HCT116 (cell line): Measurements from ENCODE around the gene EDN2. TPM values are rescaled to one million over a fixed set of nuclear protein-coding genes. Genes with fewer than 3 reads are reported as not detected.

ENCODE experiments used
- ATAC-seq: fragments of 200-7000 bp; cut with Tn5 transposase; 2 replicates; pipeline ENCODE4 v1.9.1; 2020; ENCODE audit warnings: mild to moderate bottlenecking, moderate library complexity
- BruUV-seq: library from RNA; stranded (reverse); fragments of 400-500 nt; replicated peaks from 2 replicates; lab custom pipeline; 2021; lab: Mats Ljungman, UMichigan
- CTCF ChIA-PET: fragments of 300-600 bp; sonication (Branson Sonifier 250); formaldehyde crosslinking; loops from one replicate; lab custom pipeline; 2021; ENCODE audit warnings: antibody characterized with exemption; lab: Charles Lee
- POLR2A ChIA-PET: fragments of 300-600, 350-600 bp; sonication (Branson Sonifier 250); formaldehyde crosslinking; loops from one replicate; lab custom pipeline; 2021; ENCODE audit warnings: antibody characterized with exemption; lab: Charles Lee
- RAD21 ChIA-PET, 2 experiments: fragments of 300-600 bp; sonication (Branson Sonifier 250); formaldehyde crosslinking; loops; one replicate each; lab custom pipeline; 2023; ENCODE audit warnings: low total read pairs in 2 of 2; ENCODE audit not compliant: uncharacterized antibody in 2 of 2, unreplicated experiment in 2 of 2, low non-redundant PET in 1 of 2; lab: Charles Lee
- DNase-seq: peaks from one replicate; pipeline ENCODE4 v3.0.0-alpha.2; 2010; ENCODE audit warnings: low read depth, low spot score
- H2AFZ ChIP-seq: fragments of 200-600 bp; shearing (Covaris generic), sonication (generic); 2 replicates; pipeline ENCODE4 v1.6.1; 2017; ENCODE audit warnings: low read depth, mixed run types, mixed read lengths, antibody characterized with exemption, low read length; ENCODE audit not compliant: poor library complexity, severe bottlenecking
- H3K27ac ChIP-seq: 2 replicates; pipeline ENCODE4 v1.5.1; 2012; ENCODE audit warnings: low read depth, low read length
- H3K27me3 ChIP-seq: fragments of 200-600 bp; sonication (generic); 2 replicates; pipeline ENCODE4 v1.6.1; 2016; ENCODE audit warnings: mixed run types, low read length, mixed read lengths; ENCODE audit not compliant: insufficient read depth
- H3K36me3 ChIP-seq, 2 experiments: fragments of 200-500 bp in 1 of 2; fragments of 200-600 bp in 1 of 2; sonication (Bioruptor generic) in 1 of 2; sonication (generic) in 1 of 2; 2 replicates each; pipeline versions ENCODE4 v1.5.1 to v1.6.1; 2014 to 2016; ENCODE audit warnings: low read length in 2 of 2, inconsistent platforms in 1 of 2, mixed read lengths in 1 of 2, mixed run types in 1 of 2; ENCODE audit not compliant: insufficient read depth in 2 of 2, control insufficient read depth in 1 of 2
- H3K4me1 ChIP-seq, 2 experiments: fragments of 200-600 bp in 1 of 2; sonication (generic) in 1 of 2; 2 replicates each; pipeline versions ENCODE4 v1.5.1 to v1.6.1; 2012 to 2017; ENCODE audit warnings: low read length in 2 of 2, inconsistent platforms in 1 of 2, mild to moderate bottlenecking in 1 of 2, mixed read lengths in 1 of 2, mixed run types in 1 of 2, moderate library complexity in 1 of 2; ENCODE audit not compliant: insufficient read depth in 2 of 2, control insufficient read depth in 1 of 2
- H3K4me2 ChIP-seq: fragments of 200-600 bp; sonication (generic); 2 replicates; pipeline ENCODE4 v1.6.1; 2017; ENCODE audit warnings: mixed run types, low read length, mixed read lengths
- H3K4me3 ChIP-seq, 2 experiments: fragments of 200-600 bp in 1 of 2; sonication (generic) in 1 of 2; replicated peaks in 1 of 2; 2 replicates each; pipeline ENCODE4 v1.5.1; 2011 to 2016; ENCODE audit warnings: low read length in 2 of 2, control low read depth in 1 of 2, low read depth in 1 of 2, mild to moderate bottlenecking in 1 of 2, mixed read lengths in 1 of 2, mixed run types in 1 of 2
- H3K79me2 ChIP-seq: fragments of 200-600 bp; sonication (generic); 2 replicates; pipeline ENCODE4 v1.6.1; 2017; ENCODE audit warnings: mild to moderate bottlenecking, mixed run types, low read length, moderate library complexity, mixed read lengths; ENCODE audit not compliant: insufficient read depth
- H3K9ac ChIP-seq: fragments of 200-600 bp; sonication (generic); 2 replicates; pipeline ENCODE4 v1.6.1; 2016; ENCODE audit warnings: low read length, mixed read lengths
- H3K9me2 ChIP-seq: fragments of 200-600 bp; sonication (generic), shearing (Covaris generic); 2 replicates; pipeline ENCODE4 v1.6.1; 2017; ENCODE audit warnings: mixed run types, mild to moderate bottlenecking, moderate library complexity; ENCODE audit not compliant: insufficient read depth
- H3K9me3 ChIP-seq, 2 experiments: fragments of 200-500 bp in 1 of 2; fragments of 200-600 bp in 1 of 2; sonication (Bioruptor generic) in 1 of 2; sonication (generic) in 1 of 2; 2 replicates each; pipeline ENCODE4 v1.6.1; 2014 to 2017; ENCODE audit warnings: low read length in 2 of 2, mixed read lengths in 2 of 2, inconsistent platforms in 1 of 2, low read depth in 1 of 2, mild to moderate bottlenecking in 1 of 2, mixed run types in 1 of 2, moderate library complexity in 1 of 2; ENCODE audit not compliant: control insufficient read depth in 1 of 2, insufficient read depth in 1 of 2
- H4K20me1 ChIP-seq: fragments of 200-600 bp; sonication (generic), shearing (Covaris generic); 2 replicates; pipeline ENCODE4 v1.6.1; 2017; ENCODE audit warnings: mixed run types, mild to moderate bottlenecking, moderate library complexity; ENCODE audit not compliant: insufficient read depth
- CBX3 ChIP-seq: IDR thresholded peaks from 2 replicates; pipeline ENCODE4 v1.6.1; 2012; ENCODE audit warnings: low read depth
- EZH2 ChIP-seq: fragments of 200-600 bp; sonication (generic); IDR thresholded peaks from 2 replicates; pipeline ENCODE4 v1.6.1; 2017; ENCODE audit warnings: antibody characterized with exemption, mixed run types
- FOSL1 ChIP-seq: IDR thresholded peaks from 2 replicates; pipeline ENCODE4 v1.6.1; 2012; ENCODE audit warnings: low read depth
- POLR2A ChIP-seq: IDR thresholded peaks from 2 replicates; pipeline ENCODE4 v1.7.0; 2011; ENCODE audit warnings: borderline replicate concordance; ENCODE audit not compliant: insufficient read depth, insufficient read length; ENCODE audit errors: extremely low read depth
- RAD21 ChIP-seq: IDR thresholded peaks from 2 replicates; pipeline ENCODE4 v1.6.1; 2012; ENCODE audit warnings: low read depth, mild to moderate bottlenecking
- SIN3A ChIP-seq: IDR thresholded peaks from 2 replicates; pipeline ENCODE4 v1.6.1; 2012; ENCODE audit warnings: low read depth
- SP1 ChIP-seq: IDR thresholded peaks from 2 replicates; pipeline ENCODE4 v1.6.1; 2012; ENCODE audit warnings: low read depth
- TCF7L2 ChIP-seq: IDR thresholded peaks from 2 replicates; pipeline ENCODE4 v1.7.0; 2011; ENCODE audit warnings: borderline replicate concordance, inconsistent platforms; ENCODE audit not compliant: insufficient read depth, insufficient read length; ENCODE audit errors: extremely low read depth
- ZBTB33 ChIP-seq: IDR thresholded peaks from 2 replicates; pipeline ENCODE4 v1.6.1; 2011; ENCODE audit warnings: mild to moderate bottlenecking, low read length, moderate library complexity; ENCODE audit not compliant: insufficient replicate concordance; ENCODE audit errors: extremely low read depth
- intact Hi-C: fragments of 100-400 bp; cut with micrococcal nuclease; formaldehyde crosslinking; loops from 2 replicates; pipeline ENCODE4 v1.10.0; 2022
- total RNA-seq: library from RNA; stranded (reverse); gene quantifications from one replicate; pipeline ENCODE4 v1.2.1, GENCODE V29; 2021; ENCODE audit not compliant: unreplicated experiment

The EDN2 gene
- total RNA-seq, 1 experiment from 2014 or later, result not detected

- no TSS peak for BruUV-seq
Measured at GRCh38 chr1:41520951-41521752, 36.7 kb upstream of the EDN2 start.

More at GRCh38 chr1:41520951-41521752, 36.7 kb upstream of the EDN2 start:
- Histone ChIP-seq H3K4me1 (peaks cover 3 to 7% of the 10 kb centered on the region in 2 experiments; a peak in 3 of 4 replicates), H3K4me3 (no peak overlapping the region), H3K36me3 (no peaks in the 10 kb centered on the region), H3K79me2 (no peaks in the 10 kb centered on the region), H2AFZ (no peak overlapping the region), H3K9ac (no peak overlapping the region), H3K27ac (no peak overlapping the region), H3K27me3 (no peaks in the 10 kb centered on the region), H3K9me3 (no peaks in the 10 kb centered on the region), H4K20me1 (no peaks in the 10 kb centered on the region), H3K4me2 (no peak overlapping the region), H3K9me2 (no peaks in the 10 kb centered on the region)
- DNase-seq (no peak), ATAC-seq (no peak)
- no peak for TF ChIP-seq TCF7L2
- TF ChIP-seq ZBTB33, result no peak
- no peak for TF ChIP-seq SIN3A
- no peak for TF ChIP-seq CBX3
- TF ChIP-seq RAD21, result no peak
- TF ChIP-seq FOSL1, result no peak
- TF ChIP-seq SP1, result no peak
- no peak for TF ChIP-seq EZH2
- TF ChIP-seq POLR2A, result no peak
- ChIA-PET CTCF (no interaction called here), RAD21 (no interaction called here), POLR2A (no interaction called here)
- intact Hi-C loops, result no loop called here
